A172 (cell line): ENCODE results near the gene ZBTB7C. TPM values are rescaled to one million over a fixed set of nuclear protein-coding genes. Genes with fewer than 3 reads are reported as not detected.

Experiments used
- total RNA-seq: library from RNA; depleted of rRNA; stranded (reverse); fragments of >200 nt; shearing (Covaris generic); gene quantifications from 2 replicates; pipeline ENCODE4 v1.2.3, GENCODE V29; 2014; rRNA removed

The ZBTB7C gene
- total RNA-seq, 1 experiment from 2014 or later, result 1.4 TPM

Other genes with a start within 250 kb of the ZBTB7C start
- 9.8 and 23.8 TPM in 2 replicates for gene CTIF, start 129.6 kb upstream of the ZBTB7C start, total RNA-seq